Measurements from ENCODE around the gene BCL11A. TPM values are rescaled to one million over a fixed set of nuclear protein-coding genes. Genes with fewer than 3 reads are reported as not detected.

BCL11A gene
- total RNA-seq, 1 donor from 2014 or later = 2.2 TPM

DNA sequence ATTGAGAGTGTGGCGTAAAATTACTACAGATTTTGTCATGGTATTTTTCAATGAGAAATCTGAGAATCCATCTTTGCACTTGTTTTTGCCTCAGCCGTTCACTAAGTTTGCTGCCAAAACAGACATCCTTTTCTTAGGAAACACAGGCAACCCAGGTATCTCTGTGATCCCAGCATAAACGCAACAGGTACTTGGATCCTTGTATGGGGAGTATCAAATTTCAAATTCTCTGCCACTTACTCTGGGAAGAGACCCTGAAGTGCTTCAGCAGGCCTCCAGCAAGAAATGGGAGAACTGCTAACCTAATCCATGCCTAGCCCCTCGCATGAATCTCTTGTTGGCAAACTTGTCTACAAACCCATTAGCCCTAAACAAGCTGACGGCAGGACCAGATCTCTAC, 83.1 kb downstream of the BCL11A start:
- H3K4me1 Mint-ChIP-seq = no peaks in the 10 kb centered on the region
- no peak overlapping the region for H3K4me3 Mint-ChIP-seq
- no peak for DNase-seq (ENCODE audit: low read depth, low spot score)
- TF ChIP-seq, protein P1, sequence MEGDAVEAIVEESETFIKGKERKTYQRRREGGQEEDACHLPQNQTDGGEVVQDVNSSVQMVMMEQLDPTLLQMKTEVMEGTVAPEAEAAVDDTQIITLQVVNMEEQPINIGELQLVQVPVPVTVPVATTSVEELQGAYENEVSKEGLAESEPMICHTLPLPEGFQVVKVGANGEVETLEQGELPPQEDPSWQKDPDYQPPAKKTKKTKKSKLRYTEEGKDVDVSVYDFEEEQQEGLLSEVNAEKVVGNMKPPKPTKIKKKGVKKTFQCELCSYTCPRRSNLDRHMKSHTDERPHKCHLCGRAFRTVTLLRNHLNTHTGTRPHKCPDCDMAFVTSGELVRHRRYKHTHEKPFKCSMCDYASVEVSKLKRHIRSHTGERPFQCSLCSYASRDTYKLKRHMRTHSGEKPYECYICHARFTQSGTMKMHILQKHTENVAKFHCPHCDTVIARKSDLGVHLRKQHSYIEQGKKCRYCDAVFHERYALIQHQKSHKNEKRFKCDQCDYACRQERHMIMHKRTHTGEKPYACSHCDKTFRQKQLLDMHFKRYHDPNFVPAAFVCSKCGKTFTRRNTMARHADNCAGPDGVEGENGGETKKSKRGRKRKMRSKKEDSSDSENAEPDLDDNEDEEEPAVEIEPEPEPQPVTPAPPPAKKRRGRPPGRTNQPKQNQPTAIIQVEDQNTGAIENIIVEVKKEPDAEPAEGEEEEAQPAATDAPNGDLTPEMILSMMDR (conservative IDR thresholded peaks at IDR 0.05) = no peak
- no peak overlapping the region for H3K27ac Mint-ChIP-seq (ENCODE audit: unreplicated experiment)
- H3K9me3 Mint-ChIP-seq = no peaks in the 10 kb centered on the region
- no peaks in the 10 kb centered on the region for H3K36me3 Mint-ChIP-seq (ENCODE audit: low read depth)
- H3K27me3 Mint-ChIP-seq (ENCODE audit: low read depth) = no peaks in the 10 kb centered on the region

DNA sequence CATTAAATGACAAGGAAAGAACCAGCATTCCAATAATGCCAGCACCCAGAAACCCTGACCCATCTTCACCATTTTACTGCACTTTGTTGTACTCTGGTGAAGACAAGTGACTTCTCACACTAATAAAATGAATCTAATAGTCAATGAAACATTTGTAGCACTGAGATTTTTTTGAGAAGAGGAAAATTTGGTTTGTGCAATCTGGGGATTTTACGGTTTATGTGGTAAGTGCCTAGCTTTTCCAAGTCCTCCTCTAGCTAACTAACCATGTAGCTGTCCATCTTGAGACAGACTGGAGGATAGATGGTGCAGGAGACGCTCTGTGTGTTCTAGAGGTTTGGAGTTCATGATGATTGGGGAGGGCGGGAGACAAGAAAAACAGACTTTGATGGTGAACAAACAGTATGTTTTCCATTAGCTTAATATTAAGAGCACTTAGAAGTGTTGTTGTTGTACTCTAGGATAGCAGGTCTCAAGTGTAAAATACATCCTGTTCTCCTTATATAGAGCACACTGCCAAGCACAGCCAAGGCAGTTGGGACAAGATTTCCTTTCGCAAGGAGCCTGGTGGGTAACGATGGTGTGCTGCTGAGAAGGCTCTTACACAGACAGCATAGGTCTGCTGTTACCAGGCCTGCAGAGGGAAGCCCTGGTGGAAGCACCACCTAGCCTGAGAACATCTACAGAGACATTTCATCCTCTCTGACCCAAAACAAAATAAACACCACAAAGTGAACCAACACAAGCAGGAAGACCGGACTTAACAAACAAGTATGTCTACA, 83.7 kb downstream of the BCL11A start:
- no peaks in the 10 kb centered on the region for H3K36me3 Mint-ChIP-seq (ENCODE audit: low read depth)
- TF ChIP-seq, protein P1 (conservative IDR thresholded peaks at IDR 0.05) = no peak
- H3K27me3 Mint-ChIP-seq (ENCODE audit: low read depth) = no peaks in the 10 kb centered on the region
- H3K4me3 Mint-ChIP-seq = no peak overlapping the region
- no peaks in the 10 kb centered on the region for H3K9me3 Mint-ChIP-seq
- no peak overlapping the region for H3K27ac Mint-ChIP-seq (ENCODE audit: unreplicated experiment)
- no peaks in the 10 kb centered on the region for H3K4me1 Mint-ChIP-seq
- no peak for DNase-seq (ENCODE audit: low read depth, low spot score)

DNA sequence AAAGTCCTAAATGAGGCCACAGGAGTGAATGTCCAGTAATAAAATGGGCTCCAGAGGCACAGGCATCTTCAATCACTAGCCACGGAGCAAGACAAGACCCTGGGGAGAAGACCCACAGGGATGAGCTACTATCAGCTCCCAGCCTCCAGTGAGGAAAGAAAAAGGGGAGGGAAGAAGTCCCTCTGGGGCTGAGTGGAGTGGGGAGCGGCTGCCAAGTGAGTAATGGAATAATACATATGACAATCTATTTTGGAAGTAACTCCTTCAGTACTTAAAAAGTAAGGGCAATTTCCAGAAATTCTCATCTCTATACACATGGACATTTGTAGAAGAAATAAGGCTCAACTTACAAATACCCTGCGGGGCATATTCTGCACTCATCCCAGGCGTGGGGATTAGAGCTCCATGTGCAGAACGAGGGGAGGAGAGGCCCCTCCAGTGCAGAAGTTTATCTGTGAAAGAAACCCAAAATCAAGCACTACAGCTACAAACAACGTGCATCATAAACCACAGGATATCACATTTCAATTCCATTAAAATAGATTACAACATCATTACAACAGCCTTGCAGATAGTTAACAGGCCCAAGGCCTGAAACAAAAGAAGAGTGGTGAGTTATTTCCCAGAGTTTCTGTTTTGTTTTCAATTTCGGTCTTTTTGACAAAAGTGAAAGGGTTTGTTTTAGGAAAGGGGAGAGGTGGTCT, 84.9 kb downstream of the BCL11A start:
- DNase-seq (ENCODE audit: low read depth, low spot score) = no peak
- no peaks in the 10 kb centered on the region for H3K9me3 Mint-ChIP-seq
- no peak overlapping the region for H3K27ac Mint-ChIP-seq (ENCODE audit: unreplicated experiment)
- no peaks in the 10 kb centered on the region for H3K36me3 Mint-ChIP-seq (ENCODE audit: low read depth)
- no peaks in the 10 kb centered on the region for H3K27me3 Mint-ChIP-seq (ENCODE audit: low read depth)
- TF ChIP-seq, protein P1 (conservative IDR thresholded peaks at IDR 0.05) = no peak
- H3K4me1 Mint-ChIP-seq = no peaks in the 10 kb centered on the region
- no peak overlapping the region for H3K4me3 Mint-ChIP-seq

DNA sequence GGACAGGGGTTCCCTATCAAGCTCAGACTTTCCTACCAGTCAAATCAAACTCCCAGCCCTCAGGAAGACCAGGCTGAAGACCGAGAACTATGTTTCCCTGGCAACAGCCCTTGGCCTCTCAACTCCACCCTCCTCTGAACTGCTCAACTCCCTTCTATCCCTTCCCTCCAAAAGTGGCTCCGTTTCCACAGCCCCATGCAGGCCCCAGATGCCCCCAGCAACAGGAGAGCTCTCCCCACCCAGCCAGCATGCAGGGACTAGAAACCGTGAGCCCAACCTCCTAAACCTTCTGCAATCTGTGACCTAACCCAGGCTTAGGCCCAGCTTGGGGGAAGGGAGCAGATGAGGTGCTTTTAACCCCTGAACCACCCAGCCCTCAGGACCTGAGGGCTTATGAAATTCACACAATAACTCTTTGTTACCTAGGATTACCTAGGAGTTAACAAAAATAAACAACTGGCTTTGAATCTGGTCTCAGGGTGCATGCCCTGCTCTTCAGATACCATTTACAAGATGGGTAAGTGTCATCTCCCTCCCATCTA, 87.2 kb downstream of the BCL11A start:
- Mint-ChIP-seq H3K4me1 (no peaks in the 10 kb centered on the region), H3K27me3 (ENCODE audit: low read depth) (no peaks in the 10 kb centered on the region), H3K27ac (ENCODE audit: unreplicated experiment) (no peak overlapping the region), H3K36me3 (ENCODE audit: low read depth) (peaks cover 2% of the 10 kb centered on the region), H3K9me3 (no peaks in the 10 kb centered on the region), H3K4me3 (no peak overlapping the region)
- DNase-seq (ENCODE audit: low read depth, low spot score) = no peak
- TF ChIP-seq, protein P1 (conservative IDR thresholded peaks at IDR 0.05) = no peak

DNA sequence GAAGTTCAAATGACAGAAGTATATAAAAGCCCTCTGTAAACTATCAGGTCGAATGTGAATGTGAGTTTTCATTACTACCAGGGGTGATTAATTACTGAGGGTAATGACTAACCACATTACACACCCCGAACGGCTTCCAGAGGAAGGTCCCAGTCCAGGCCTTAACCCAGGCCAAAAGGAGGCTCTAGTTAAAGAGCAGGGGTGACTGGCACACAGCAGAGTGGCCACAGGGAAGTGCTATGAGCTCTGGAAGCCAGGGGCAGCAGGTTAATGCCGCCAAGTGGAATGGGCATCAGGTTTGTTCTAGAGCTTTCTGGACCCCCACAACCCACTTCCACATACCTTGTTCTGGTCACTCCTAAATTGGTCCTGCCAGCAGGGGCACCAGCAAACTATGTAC, 87.7 kb downstream of the BCL11A start:
- TF ChIP-seq, protein P1 (conservative IDR thresholded peaks at IDR 0.05) = no peak
- H3K36me3 Mint-ChIP-seq (ENCODE audit: low read depth) = peaks cover 2% of the 10 kb centered on the region
- no peaks in the 10 kb centered on the region for H3K9me3 Mint-ChIP-seq
- no peak overlapping the region for H3K4me3 Mint-ChIP-seq
- H3K4me1 Mint-ChIP-seq = no peaks in the 10 kb centered on the region
- H3K27ac Mint-ChIP-seq (ENCODE audit: unreplicated experiment) = no peak overlapping the region
- DNase-seq (ENCODE audit: low read depth, low spot score) = no peak
- H3K27me3 Mint-ChIP-seq (ENCODE audit: low read depth) = no peaks in the 10 kb centered on the region

All from neural crest cell (in vitro differentiated cells).